Skin epidermis (tissue), 12 donors: ENCODE data around the gene FAU.
A peak's percentile ranks its signal among the peaks of the same experiment; 100 is the strongest.

Source experiments
- H3K27ac ChIP-seq, 21 experiments: fragments of 200-600 bp; sonication (generic) in 11 of 21; one replicate each; pipeline ENCODE4 v1.5.0; 2020; ENCODE audit warnings: mild to moderate bottlenecking in 3 of 21, inconsistent platforms in 2 of 21, moderate library complexity in 2 of 21
- H3K4me3 ChIP-seq, 7 experiments: fragments of 200-600 bp; sonication (generic) in 2 of 7; one replicate each; pipeline ENCODE4 v1.5.0; 2020; ENCODE audit warnings: inconsistent platforms in 2 of 7, mild to moderate bottlenecking in 2 of 7, moderate library complexity in 1 of 7

Gene FAU

DNA sequence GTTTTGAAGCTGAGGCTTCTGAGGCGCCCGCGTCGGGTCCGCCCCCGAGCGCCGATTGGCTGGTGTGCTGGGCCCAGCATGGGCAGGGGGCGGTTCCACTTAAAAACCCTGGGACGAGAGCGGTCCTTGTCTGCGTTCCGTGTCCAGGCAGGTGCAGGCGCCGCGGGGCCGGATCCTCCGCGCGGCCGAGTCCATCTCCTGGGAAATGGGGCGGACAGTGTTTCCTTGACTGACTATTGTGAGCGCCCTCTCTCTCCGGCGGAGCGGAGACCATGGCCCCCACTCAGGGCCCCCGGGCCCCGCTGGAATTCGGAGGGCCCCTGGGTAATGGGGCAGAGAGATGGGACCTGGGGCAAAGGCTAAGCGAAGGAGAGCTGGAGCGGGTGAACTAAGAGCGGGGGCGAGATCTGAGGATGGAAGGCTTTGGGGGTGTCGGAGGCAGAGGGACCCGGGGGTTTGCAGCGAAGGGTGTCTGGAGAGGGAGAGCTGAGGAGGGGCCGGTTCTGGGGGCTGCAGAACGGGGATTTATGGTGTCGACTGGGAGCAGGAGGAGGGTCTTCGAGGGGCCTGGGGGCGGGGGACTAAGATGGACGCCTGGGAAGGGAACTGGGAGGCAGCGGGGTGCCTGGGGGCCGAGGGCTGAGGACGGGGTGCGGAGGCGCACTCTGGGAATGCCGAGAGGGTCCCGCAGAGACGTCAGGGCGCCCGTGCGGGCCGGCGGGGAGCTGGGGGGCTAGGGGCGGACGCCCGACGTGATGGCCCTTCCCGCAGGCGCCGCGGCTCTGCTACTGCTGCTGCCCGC is 10.0 kb downstream of the FAU start, which contains the start of gene TM7SF2:
TSS of gene TM7SF2 (plus strand) at position 129 of the 802 bp plus-strand sequence. CDS start at position 273, 144 bp downstream.
- Histone ChIP-seq H3K4me3 (peak within 1 kb of the TSS; percentile 33 to 52 (median 37)), H3K27ac (peak within 1 kb of the TSS in 18 of 21 experiments; percentile 11 to 78 (median 51))

DNA sequence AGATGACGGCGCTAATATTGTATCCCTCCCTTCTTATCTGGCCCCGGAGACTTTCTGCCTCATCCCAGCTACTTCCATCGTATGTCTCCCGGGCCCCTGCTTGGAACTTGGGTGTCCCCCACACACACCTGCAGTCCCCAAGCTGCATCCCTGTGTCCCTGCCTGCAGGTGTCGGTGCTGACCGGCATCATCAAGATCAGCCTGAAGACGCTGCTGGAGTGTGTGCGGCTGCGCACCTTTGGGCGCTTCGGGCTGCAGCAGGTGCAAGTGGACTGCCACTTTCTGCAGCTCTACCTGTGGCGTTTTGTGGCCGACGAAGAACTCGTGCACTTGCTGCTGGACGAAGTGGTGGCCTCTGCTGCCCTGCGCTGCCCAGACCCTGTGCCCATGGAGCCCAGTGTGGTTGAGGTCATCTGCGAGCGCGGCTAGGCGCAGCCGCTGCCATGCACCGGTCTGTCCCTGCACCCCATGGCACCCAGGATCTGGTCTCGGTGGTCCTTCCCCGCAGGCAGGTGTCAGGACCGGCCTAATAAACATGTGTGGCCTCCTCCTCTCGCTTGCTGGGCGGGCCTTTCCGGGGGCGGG is 10.7 kb downstream of the FAU start:
- Histone ChIP-seq H3K27ac (peak overlapping the region in 4 of 21 experiments; percentile 18 to 58 (median 44)), H3K4me3 (peak overlapping the region in 5 of 7 experiments; percentile 33 to 52 (median 40))

DNA sequence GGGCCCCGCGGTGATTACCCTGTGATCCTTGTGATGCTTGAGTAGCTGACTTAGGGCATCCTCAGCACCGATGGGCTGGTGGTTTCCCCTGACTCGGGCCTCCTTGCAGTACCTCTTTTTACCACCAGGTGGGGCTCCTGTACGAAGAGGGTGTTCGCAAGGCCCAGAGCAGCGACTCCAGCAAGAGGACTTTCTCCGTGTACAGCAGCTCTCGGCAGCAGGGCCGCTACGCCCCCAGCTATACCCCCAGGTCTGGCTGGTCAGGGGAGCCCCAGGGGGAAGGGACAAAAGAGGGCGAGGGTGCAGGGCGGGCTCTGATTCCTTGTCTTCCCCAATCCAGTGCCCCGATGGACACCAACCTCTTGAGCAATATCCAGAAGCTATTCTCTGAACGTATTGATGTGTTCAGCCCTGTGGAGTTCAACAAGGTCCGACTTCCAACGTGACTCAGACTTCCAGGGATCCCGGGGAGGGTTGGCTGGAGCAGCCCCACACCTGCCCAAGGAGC is 11.5 kb downstream of the FAU start:
- Histone ChIP-seq H3K4me3 (no peak overlapping the region), H3K27ac (peak overlapping the region in 7 of 21 experiments; percentile 11 to 58 (median 37))

DNA sequence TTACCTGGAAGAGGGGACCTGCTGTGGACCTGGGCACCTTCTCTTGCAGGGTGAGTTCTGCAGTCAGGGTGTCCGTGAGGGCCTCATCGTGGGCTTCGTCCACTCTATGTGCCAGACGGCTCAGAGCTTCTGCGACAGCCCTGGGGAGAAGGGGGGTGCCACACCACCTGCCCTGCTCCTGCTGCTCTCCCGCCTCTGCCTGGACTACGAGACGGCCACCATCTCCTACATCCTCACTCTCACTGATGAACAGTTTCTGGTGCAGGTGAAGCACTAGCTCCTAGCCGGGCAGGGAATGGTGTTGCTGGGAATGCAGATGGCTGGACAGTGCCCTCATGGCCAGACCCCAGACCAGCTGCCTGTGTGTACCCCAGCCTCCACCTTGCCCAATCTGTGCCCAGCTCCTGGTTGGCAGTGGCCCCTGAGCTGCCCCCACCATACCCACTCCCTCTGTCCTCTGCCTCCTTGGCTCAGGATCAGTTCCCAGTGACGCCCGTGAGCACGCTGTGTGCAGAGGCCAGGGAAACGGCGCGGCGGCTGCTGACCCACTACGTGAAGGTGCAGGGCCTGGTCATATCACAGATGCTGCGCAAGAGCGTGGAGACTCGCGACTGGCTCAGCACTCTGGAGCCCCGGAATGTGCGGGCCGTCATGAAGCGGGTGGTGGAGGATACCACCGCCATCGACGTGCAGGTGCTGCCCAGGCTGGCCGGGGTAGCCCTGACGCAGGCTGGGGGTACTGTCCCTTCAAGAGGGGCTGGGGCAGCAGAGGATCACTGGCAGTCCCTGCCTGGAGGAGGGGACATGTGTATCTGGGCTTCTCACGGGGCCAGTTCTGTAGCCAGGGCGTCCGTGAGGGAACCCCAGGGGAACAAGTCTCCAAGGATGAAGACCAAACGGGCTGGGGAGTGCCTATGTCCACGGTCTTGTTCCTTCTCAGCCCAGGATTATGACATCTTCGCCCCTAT is 12.4 kb downstream of the FAU start:
- peak overlapping the region in 2 of 21 experiments; percentile 25 to 27 for H3K27ac ChIP-seq
- H3K4me3 ChIP-seq, result no peak overlapping the region

DNA sequence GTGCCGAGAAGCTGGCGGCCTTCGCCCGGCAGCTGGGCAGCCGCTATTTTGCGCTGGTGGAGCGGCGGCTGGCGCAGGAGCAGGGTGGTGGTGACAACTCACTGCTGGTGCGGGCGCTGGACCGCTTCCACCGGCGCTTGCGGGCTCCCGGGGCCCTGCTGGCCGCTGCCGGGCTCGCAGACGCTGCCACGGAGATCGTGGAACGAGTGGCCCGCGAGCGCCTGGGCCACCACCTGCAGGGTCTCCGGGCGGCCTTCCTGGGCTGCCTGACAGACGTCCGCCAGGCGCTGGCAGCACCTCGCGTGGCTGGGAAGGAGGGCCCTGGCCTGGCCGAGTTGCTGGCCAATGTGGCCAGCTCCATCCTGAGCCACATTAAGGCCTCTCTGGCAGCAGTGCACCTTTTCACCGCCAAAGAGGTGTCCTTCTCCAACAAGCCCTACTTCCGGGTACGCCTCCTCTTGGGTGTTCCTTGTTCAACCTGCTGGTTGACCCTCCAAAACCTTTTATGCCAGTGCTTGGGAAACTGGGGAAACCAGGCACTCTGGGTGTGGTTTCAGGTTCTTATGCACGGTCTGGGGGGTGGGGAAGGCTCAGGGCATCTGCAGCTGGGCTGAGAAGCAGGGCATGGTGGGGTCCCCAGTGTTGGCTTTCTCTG is 13.3 kb downstream of the FAU start:
- Histone ChIP-seq H3K27ac (peak overlapping the region in 5 of 21 experiments; percentile 27 to 60 (median 33)), H3K4me3 (no peak overlapping the region)

DNA sequence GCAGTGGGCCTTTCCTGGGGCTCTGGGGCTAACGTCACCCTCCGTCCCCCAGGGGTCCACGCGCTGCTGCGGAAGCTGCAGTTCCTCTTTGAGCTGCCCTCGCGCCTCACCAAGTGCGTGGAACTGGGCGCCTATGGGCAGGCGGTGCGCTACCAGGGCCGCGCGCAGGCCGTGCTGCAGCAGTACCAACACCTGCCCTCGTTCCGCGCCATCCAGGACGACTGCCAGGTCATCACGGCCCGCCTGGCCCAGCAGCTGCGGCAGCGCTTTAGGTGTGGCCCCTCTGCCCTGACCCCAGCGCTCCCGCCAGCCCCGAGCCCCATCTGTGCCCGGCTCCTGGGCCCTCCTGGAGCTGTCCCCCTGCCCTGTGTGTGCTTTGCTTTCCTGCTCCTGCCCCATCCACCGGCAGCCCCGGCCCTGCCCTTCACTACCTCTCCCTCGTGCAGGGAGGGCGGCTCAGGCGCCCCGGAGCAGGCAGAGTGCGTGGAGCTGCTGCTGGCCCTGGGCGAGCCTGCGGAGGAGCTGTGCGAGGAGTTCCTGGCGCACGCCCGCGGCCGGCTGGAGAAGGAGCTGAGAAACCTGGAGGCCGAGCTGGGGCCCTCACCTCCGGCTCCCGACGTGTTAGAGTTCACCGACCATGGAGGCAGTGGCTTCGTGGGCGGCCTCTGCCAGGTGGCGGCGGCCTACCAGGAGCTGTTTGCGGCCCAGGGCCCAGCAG is 14.0 kb downstream of the FAU start:
- Histone ChIP-seq H3K4me3 (no peak overlapping the region), H3K27ac (peak overlapping the region in 3 of 21 experiments; percentile 4 to 33 (median 31))

DNA sequence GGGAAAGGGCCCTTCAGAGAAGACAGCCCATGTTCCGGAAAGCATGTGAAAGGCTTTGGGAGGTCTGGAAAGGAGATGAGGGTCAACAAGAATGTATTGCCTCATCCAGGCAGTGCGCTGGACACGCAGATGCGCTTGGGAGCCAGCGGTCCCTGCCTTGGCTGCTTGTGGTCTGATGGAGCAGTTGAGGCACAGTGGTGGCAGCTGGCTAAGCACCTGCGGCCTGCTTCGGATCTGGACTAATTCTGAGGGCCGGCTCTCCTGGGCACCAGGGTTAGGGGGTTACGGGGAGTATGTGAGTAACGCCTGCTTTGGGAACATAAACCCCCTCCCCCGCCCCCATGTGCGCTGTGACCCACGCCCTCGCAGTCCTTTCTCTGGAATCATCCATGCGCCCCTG is 14.9 kb downstream of the FAU start:
- Histone ChIP-seq H3K27ac (no peak overlapping the region), H3K4me3 (no peak overlapping the region)

DNA sequence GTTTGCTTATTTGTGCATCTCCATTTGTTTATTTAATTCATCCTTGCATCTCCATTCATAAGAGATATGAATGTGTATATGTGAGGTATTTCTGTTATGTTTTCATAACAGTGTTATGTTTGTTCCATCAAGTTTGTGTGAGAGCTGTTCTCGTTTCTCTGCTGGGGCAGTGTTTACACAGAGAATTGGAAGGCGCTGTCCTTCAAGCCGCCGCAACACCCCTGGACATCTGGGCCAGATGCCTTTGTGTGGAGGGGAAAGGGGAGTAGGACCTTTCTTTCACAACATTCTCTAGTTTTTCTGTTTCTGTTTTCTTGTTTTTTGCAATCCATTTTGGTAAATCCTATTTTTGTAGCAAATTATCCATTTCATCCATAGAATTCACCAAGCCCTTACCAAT is 17.3 kb downstream of the FAU start:
- H3K27ac ChIP-seq, result no peak overlapping the region
- no peak overlapping the region for H3K4me3 ChIP-seq

DNA sequence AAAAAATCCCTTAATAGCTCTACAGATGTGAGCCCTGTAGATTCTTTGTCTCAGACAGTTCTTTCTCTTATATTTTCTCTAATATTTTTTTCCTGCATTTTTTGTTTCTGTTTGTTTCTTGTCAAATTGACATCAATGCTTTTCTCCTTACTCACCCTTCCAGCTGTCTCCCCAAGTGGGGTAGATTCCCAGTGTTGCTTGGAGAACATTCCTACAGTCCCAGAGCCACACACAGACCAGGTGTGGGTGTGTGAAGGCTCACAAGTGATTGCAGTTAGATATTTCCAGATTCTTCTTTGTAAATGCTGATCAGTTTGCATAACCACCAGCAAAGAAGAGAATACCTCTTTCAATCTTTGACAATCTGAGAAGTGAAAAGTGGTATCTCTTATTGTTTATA is 18.5 kb downstream of the FAU start:
- no peak overlapping the region for H3K4me3 ChIP-seq
- peak overlapping the region in 1 of 21 experiments; percentile 10 for H3K27ac ChIP-seq

DNA sequence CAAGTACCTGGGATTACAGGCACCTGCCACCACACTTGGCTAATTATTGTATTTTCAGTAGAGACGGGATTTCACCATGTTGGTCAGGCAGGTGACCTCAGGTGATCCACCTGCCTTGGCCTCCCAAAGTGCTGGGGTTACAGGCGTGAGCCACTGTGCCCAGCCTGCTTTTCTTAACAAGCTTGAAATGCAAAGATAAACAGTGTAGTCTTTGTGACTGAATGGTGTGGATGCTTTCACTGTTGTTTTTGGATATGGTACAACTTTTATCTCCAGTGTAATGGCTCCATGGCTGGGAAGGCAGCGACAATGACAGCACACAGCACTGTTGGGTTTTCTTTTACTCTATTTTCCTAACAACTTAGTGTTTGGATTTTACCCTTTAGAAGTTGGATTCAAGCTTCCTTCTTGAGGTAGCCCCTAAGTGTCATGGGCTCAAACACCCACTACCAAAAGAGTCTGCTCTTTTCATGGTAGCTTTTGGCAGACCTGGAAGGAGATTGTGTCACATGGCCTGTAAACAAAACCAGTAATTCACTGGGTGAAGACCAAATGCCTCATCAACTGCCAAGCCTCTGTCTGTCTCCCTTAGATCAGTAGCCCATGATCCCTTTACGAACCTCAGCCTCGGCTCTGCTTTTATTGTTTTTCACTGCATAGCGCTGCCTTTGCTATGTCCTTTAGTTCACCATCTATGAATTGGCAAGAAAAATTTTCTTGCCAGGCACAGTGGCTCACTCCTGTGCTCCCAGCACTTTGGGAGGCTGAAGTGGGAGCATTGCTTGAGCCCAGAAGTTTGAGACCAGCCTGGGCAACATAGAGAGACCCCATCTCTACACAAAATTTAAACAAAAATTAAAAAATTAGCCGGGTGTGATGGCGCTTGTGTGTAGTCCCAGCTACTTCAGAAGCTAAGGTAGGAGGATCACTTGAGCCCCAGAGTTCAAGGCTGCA is 19.5 kb downstream of the FAU start:
- Histone ChIP-seq H3K27ac (peak overlapping the region in 6 of 21 experiments; percentile 1 to 36 (median 20)), H3K4me3 (no peak overlapping the region)

DNA sequence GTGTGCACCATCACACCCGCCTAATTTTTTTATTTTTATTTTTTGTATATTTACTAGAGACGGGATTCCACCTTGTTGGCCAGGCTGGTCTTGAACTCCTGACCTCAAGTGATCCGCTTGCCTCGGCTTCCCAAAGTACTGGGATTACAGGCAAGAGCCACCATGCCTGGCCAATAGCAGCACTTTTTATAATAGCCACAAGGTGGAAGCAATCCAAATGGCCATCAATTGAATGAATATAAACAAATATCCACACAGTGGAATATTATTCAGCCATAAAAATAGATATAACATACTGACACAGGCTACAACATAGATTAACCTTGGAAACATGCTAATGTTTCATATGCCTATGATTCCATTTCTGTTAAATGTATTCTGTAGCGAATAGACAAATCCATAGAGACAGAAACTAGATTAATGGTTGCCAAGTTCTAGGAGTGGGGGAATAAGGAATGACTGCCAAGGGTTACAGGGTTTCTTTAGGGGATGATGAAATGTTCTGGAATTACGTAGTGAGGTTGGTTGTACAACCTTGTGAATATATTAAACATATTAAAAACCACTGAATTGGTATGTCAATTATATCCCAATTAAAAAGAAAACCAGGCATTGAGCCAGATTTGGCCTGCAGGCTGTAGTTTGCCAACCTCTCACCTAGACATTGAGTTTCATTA is 21.1 kb downstream of the FAU start:
- Histone ChIP-seq H3K4me3 (no peak overlapping the region), H3K27ac (peak overlapping the region in 4 of 21 experiments; percentile 8 to 54 (median 26))

DNA sequence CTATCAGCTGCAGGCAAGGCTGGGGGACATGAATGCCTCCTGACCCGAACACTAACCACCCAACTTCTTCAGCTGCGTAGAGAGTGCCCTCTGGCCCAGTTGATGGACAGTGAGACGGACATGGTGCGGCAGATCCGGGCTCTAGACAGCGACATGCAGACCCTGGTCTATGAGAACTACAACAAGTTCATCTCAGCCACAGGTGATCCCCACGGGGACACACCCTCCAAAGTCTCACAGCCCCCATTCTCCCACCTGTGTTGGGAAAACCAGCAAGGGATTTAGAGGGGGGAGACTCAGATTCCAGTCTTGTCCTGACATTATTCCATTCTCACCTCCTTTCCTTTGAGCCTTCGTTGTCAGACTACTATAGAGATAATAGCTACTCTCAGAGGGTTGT is 25.0 kb downstream of the FAU start:
- peak overlapping the region; percentile 67 to 96 (median 80) for H3K4me3 ChIP-seq
- peak overlapping the region in 19 of 21 experiments; percentile 55 to 98 (median 92) for H3K27ac ChIP-seq

DNA sequence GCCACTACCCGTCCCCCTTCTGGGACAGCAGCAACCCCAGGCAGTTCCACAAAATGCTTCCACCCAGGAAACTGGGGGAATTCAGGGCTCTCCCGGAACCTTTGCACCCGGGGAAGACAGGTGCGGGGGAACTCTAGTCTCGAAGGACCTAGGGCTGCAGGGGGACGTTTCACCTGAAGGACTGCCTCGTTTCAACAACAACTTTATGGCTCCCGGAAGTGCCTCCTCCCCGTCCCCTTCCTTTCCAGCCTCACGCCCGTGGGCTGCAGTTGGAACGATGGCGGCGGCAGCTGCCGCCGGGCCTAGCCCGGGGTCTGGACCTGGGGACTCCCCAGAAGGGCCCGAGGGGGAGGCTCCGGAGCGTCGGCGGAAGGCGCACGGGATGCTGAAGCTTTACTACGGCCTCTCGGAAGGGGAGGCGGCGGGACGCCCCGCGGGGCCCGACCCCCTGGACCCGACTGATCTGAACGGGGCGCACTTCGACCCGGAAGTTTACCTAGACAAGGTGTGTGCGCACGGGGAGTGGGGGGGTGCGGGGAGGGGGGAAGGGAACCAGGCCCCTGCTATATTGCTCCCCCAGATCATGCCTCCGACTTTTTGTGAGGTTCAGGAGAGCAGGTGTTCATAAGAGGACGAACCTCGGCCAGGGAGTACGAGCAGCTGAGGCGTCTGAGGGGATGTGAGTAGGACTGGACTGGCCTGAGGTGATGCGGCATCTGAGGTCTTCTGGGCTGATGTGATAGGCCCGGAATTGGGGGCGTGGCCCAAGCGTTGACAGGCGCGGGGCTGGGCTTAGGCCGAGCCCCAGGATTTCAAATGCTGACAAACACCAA is 25.7 kb downstream of the FAU start, which contains the start of gene VPS51:
TSS of gene VPS51 (plus strand) at position 241 of the 833 bp plus-strand sequence. CDS start at position 278, 37 bp downstream.
- peak within 1 kb of the TSS; percentile 55 to 98 (median 90) for H3K27ac ChIP-seq
- peak within 1 kb of the TSS; percentile 67 to 96 (median 80) for H3K4me3 ChIP-seq

DNA sequence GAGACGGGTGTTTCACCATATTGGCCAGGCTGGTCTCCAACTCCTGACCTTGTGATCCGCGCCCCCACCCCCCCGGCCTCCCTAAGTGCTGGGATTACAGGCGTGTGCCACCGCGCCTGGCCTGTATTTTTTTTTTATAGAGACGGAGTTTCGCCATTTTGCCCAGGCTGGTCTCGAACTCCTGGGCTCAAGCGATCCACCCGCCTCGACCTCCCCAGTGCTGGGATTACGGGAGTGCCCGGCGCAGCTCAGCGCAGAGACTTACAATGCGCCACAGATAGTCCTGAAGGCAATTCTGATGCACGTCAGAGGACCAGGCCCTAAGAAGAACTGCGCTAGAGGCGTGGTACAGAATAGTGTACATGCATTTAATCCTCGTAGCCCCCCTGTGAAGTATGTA is 26.5 kb downstream of the FAU start:
- Histone ChIP-seq H3K27ac (peak overlapping the region in 17 of 21 experiments; percentile 55 to 98 (median 90)), H3K4me3 (peak overlapping the region in 3 of 7 experiments; percentile 77 to 96 (median 91))

DNA sequence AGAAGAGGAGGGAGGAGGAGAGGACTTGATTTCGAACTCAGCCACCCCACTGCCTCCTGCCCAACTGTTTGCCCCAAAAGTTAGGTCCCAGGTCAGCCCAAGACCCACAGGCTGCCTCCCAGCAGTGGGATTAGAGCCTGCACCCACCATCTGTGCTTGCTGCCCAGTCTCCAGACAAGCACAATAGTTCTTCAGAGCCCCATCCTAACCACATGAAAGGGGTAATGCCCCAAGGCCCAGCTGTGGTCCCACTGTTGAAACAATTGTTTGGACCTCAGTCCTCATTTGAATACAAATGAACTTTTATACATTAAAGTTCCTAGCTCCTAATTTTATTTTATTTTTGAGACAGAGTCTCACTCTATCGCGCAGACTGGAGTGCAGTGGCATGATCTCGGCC is 31.3 kb downstream of the FAU start:
- Histone ChIP-seq H3K27ac (no peak overlapping the region), H3K4me3 (no peak overlapping the region)

DNA sequence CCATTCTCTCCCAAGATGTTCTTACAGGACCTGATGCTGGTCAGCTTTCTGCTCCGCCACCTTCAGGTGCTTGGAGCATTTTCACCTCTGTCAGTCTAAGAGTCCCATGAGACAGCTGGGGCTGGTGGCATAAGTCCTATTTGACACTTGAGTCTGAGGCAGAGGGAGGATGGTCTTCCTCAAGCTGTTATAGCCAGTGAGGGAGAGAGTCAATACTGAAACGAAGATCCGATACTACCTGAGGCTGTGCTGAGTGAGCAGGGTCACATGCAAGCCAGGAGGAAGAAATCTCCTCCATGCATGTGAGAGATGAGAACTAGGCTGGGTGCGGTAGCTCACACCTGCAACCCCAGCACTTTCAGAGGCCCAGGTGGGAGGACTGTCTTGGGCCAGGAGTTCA is 32.3 kb downstream of the FAU start:
- no peak overlapping the region for H3K27ac ChIP-seq

More for the DNA sequence above, 32.3 kb downstream of the FAU start:
- H3K4me3 ChIP-seq, result no peak overlapping the region
